Middle frontal gyrus (tissue), 1 donor: ENCODE measurements around the gene HSPA1B.
"Not testable (repeated sequence)": the region's sequence is repeated elsewhere in the genome, so short reads cannot be mapped to it uniquely, and the experiment has no call there.

Source experiments
- DNase-seq: peaks from one replicate; pipeline ENCODE4 v3.0.0-alpha.2; 2015; ENCODE audit warnings: low spot score; ENCODE audit errors: extremely low spot score

HSPA1B gene

GRCh38 chr6:31827286-31828079 is at the start of gene HSPA1B:
HSPA1B (plus strand) TSS chr6:31827738; CDS start chr6:31827951, 213 bp downstream.
- DNase-seq = peak; percentile 92

DNA sequence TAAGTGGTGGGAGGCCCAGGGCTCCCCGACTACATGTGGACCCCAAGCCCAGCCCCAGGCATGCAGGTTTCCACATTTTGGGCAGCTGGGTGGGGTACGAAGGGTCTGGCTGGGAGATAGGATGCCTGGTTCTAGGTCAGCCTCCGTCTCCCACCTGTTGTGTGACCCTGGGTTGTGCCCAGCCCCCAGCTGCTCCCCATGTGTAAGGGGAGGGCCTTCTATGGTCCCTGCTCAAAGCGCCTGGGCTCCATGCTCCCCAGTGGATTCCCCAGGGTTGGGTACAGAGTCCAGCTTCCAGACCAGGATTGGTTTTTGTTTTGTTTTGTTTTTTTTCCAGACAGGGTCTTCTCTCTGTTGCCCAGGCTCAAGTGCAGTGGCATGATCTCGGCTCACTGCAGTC is 49.3 kb upstream of the HSPA1B start:
- DNase-seq = no peak

- no peak for DNase-seq
Measured at GRCh38 chr6:31778999-31779885, 48.3 kb upstream of the HSPA1B start.

- no peak for DNase-seq
Measured at GRCh38 chr6:31779908-31780307, 47.6 kb upstream of the HSPA1B start.

- no peak for DNase-seq
Measured at GRCh38 chr6:31780507-31781243, 46.9 kb upstream of the HSPA1B start.

DNA sequence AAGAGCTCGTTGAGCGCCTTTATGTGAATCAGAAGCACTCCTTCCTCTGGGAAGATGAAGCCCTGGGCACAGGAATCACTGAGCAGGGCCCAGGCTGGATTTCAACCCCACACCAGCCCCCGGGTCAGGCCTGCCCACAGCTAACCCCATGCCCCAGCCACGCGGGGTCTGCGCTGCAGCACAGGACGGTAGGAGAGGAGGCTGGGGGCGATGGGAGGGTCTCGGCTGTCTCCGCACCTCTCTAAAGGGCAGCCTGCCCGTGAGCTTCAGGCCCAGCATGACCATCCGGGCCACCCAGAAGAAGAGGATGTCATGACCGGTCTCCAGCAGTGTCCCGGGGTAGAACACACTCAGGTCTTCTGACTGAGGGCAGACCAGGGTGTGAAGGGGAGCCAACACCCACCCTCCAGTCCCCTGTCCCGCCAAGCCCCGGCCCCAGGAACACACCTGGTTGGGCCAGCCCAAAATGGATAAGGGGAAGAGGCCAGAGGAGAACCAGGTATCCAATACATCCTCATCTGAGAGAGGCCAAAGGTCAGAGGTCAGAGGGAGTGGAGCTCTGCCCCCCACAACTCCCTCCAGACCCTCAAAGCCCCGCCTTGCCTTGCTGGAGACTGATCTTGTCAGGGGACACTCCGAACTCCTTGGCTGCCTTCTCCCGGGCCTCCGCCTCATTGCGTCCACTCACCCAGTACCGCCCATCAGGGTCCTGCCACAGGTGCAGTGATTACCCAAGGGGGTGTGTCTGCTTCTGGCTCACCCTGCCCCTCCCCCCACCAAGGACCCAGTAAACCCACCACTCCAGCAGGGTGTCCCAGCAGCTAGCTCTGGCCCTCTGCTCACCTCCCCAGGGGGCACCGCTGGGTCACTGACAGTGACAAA is 46.1 kb upstream of the HSPA1B start:
- DNase-seq = no peak

GRCh38 chr6:31782126-31782855 is 45.2 kb upstream of the HSPA1B start:
- no peak for DNase-seq

DNA sequence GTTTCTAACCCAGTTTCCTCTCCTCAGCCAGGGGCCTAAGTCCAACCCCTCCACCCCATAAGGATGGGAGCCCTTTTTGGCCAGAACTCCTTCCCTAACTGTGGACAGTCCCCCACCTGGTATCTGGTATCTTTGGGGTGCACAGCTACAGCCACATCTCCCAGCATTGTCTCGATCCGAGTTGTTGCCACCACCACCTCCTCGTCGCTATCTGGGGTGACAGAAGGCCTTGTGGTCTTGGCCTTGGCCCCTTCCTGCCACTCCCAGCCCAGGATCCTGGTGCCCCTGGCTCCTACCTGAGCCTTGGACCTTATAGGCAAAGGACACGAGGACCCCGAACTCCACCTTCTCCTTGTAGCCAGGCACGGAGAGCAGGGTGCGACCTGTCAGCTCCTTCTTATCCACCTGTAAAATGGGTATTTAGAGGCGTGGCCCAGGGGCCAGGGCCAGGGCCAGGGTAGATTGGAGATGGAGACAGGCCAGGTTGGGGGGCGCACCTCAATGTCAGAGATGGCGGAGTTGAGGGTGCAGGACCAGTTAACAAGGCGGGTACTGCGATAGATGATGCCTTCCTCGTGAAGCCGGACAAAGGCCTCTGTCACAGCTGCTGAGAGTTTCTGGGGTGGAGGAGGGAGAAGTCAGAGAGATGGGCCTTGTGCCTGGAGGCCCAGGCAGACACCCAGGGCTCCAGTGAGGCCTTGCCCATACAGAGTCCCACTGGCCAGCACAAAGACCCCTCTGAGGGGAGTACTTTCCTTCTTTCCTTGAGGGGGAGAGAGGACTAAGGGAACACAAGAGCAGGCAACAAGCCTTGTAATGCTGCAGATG is 43.2 kb upstream of the HSPA1B start:
- DNase-seq = no peak

DNA sequence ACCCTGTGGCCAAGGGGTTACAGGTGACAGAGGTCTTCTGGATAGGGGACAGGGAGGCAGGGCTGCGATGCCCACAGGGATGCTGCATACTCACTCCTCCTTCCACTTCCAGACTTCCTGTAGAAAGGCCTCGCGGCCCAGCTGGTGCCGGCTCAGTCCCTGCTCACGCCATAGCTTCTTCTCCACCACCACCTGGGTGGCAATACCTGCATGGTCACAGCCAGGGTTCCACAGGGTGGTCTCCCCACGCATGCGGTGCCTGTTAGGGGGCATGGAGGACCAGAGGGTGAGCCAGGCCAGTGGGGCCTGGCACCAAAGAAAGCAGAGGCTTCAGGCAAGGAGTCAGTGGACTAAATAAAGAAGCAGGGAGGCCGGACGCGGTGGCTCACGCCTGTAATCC is 42.1 kb upstream of the HSPA1B start:
- DNase-seq = no peak

DNA sequence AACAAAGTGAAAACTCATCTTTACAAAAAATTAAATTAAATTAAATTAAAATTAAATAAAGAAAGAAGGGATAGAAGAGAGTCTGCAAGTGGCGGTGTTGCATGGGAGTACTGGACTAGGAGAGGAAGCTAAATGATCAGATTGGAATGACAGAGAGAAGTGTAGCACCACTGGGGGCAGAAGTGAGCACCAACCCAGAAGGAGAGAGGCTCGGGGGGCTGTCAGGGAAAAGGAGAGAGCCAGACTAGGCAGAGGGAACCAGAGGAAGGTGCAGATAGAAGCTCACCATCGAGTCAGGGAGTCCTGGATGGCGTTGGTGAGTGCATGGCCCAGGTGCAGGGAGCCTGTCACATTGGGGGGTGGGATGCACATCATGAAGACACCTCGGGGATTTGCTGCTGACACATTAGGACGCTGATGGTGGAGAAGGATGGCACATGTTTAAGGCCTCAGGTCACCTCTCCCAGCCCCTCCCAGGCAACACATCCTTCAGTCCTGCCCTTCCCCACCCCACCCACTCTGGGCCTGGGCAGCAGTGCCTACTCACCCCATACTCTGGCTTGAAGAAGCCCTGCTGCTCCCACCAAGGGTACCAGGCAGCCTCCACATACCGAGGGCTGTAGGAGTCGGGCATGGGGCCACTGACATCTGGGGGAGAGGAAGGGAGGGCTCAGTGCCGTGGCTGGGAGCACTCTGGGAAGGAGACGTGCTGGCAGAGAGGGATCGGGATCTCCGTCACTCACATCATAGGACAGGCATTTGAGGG is 36.0 kb upstream of the HSPA1B start:
- no peak for DNase-seq

GRCh38 chr6:31792090-31792374 is 35.5 kb upstream of the HSPA1B start:
- DNase-seq = no peak

GRCh38 chr6:31792761-31793171 is 34.8 kb upstream of the HSPA1B start:
- no peak for DNase-seq

DNA sequence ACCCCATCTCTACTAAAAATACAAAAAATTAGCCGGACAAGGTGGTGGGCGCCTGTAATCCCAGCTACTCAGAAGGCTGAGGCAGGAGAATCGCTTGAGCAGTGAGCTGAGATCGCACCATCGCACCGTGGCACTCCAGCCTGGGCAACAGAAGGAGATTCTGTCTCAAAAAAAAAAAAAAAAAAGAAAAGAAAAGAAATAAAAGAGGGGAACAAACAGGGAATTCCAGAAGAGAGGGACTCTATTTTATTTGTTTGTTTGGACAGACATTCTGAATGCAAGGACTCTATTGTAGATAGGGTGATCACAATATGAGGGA is 33.7 kb upstream of the HSPA1B start:
- DNase-seq = not testable (repeated sequence)

- no peak for DNase-seq
Measured at GRCh38 chr6:31794294-31794865, 33.2 kb upstream of the HSPA1B start.

GRCh38 chr6:31794866-31795615 is 32.5 kb upstream of the HSPA1B start:
- no peak for DNase-seq

DNA sequence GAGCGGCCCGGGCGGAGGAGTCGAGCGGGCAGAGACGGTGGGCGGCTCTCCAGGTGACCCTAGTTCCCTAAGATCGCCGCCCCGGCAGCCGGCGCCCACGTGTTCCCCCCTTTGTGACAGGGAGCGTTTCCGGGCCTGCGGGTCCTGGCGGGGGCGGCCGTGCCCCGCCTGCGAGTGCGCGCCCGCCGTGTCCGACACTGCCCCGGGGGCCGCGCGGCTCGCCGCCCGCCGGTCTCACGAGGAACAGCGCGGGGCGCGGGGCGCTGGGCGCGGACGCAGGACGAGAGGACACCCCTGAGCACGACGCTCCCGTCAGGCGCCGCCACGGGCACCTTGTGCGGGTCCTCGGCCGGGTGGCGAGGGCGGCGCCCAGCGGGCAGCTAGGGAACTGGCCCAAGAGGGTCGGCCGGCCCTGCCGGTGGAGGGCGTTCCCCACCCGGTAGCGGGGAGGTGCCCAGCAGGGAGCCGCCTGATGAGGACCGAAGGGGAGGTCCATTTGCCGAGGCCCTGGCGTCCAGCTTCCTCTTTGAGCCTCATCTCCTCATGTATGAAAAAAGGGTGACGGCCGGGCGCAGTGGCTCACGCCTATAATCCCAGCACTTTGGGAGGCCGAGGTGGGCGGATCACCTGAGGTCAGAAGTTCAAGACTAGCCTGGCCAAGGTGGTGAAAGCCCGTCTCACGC is 31.8 kb upstream of the HSPA1B start, which contains the start of gene VARS1:
Gene VARS1 (minus strand): TSS at position 137 of the 683 bp plus-strand sequence. CDS start 535 bp downstream, outside the sequence.
- DNase-seq = peak; percentile 82

DNA sequence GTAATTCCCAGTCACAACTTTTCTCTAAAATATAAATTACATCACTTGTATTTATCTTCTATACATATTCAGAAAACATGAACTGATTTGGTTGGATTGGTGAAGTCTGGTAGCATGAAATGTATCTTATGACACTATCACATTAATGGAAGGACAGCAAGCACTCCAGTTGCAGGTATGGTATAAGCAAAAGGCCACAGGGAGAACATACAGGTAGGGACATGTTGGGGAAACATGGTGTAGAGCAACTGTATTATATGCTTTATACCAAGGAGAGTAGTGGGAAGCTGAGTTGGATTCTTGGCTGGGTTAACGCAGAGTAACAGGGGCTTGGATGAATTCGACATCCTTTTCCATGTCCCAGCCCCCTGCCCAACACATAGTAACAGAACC is 30.5 kb upstream of the HSPA1B start:
- no peak for DNase-seq
